HEK293 (cell line): ENCODE results near the gene DCUN1D1.

Experiments
- AEBP2 ChIP-seq: fragments of 450-650 bp; formaldehyde crosslinking; IDR thresholded peaks from 2 replicates; pipeline ENCODE4 v1.5.1; 2016; ENCODE audit warnings: missing biosample characterization, missing genetic modification characterization, borderline replicate concordance
- CTCF ChIP-seq: fragments of 450-650 bp; formaldehyde crosslinking; IDR thresholded peaks from 2 replicates; pipeline ENCODE4 v1.5.1; 2016; ENCODE audit warnings: missing biosample characterization, missing genetic modification characterization
- ELK4 ChIP-seq: IDR thresholded peaks from 2 replicates; pipeline ENCODE4 v1.6.1; 2011; ENCODE audit warnings: mild to moderate bottlenecking, low read depth, low read length, borderline replicate concordance
- MYNN ChIP-seq: fragments of 450-650 bp; formaldehyde crosslinking; IDR thresholded peaks from 2 replicates; pipeline ENCODE4 v1.5.1; 2016; ENCODE audit warnings: missing biosample characterization, missing genetic modification characterization, borderline replicate concordance
- REST ChIP-seq: fragments of 450-650 bp; formaldehyde crosslinking; IDR thresholded peaks from 2 replicates; pipeline ENCODE4 v1.5.1; 2016; ENCODE audit warnings: missing biosample characterization, missing genetic modification characterization
- SP7 ChIP-seq: fragments of 450-650 bp; formaldehyde crosslinking; IDR thresholded peaks from 2 replicates; pipeline ENCODE4 v1.5.1; 2016; ENCODE audit warnings: missing biosample characterization, missing genetic modification characterization
- ZFP41 ChIP-seq: fragments of 450-650 bp; formaldehyde crosslinking; IDR thresholded peaks from 2 replicates; pipeline ENCODE4 v1.5.1; 2016; ENCODE audit warnings: missing biosample characterization, missing genetic modification characterization, borderline replicate concordance
- ZNF175 ChIP-seq: fragments of 450-650 bp; formaldehyde crosslinking; IDR thresholded peaks from 2 replicates; pipeline ENCODE4 v1.5.1; 2016; ENCODE audit warnings: missing biosample characterization, missing genetic modification characterization
- ZNF24 ChIP-seq: fragments of 450-650 bp; formaldehyde crosslinking; IDR thresholded peaks from 2 replicates; pipeline ENCODE4 v1.5.1; 2016; ENCODE audit warnings: missing biosample characterization, missing genetic modification characterization
- ZNF335 ChIP-seq: fragments of 450-650 bp; formaldehyde crosslinking; conservative IDR thresholded peaks from 2 replicates; pipeline ENCODE4 v1.5.1; 2016; ENCODE audit warnings: missing biosample characterization, missing genetic modification characterization
- ZNF768 ChIP-seq: fragments of 450-650 bp; formaldehyde crosslinking; IDR thresholded peaks from 2 replicates; pipeline ENCODE4 v1.5.1; 2018; ENCODE audit warnings: missing biosample characterization, mild to moderate bottlenecking, missing genetic modification characterization
- TF ChIP-seq, protein P1 (sequence below): fragments of 450-650 bp; formaldehyde crosslinking; IDR thresholded peaks from 2 replicates; pipeline ENCODE4 v1.5.1; 2016; ENCODE audit warnings: missing biosample characterization, missing genetic modification characterization

DNA sequence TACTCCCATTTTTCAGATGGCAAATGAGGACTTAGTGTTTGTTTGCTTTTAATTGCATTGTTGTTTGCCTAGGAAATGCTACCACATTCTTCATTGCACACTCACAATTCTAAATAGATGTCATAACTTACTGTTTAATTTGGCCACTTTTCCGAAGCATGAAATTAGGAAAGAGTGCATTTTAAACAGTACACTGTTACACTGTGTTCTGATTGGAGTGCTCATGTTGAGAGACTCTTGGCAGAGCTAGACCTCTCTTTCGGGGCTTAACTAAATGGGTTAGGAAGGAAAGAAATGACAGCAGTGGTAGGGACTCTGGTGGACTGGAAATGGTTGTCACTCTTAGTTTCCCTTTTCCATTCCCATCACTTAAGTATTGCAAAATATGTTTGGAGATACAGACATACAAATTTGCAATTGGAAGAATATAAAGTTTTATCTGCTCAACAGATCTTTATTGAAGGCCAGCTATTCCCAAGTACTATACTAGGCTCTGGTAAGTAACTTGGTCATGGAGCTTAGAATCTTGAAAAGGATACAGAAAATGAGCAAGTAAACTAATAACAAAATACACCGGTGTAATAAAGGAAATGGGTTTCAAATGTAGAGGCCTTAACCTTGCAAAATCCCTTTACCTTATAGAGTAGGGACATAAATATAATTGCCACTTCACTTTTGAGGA, 90.2 kb downstream of the DCUN1D1 start:
- TF ChIP-seq CTCF (tag by site-specific recombination): no peak
- no peak for TF ChIP-seq ZNF24 (tag by site-specific recombination)
- TF ChIP-seq ELK4: no peak
- no peak for TF ChIP-seq SP7 (tag by site-specific recombination)
- TF ChIP-seq REST (tag by site-specific recombination): no peak
- TF ChIP-seq AEBP2: no peak
- TF ChIP-seq ZNF175: no peak
- no peak for TF ChIP-seq ZNF768 (tag by site-specific recombination)
- TF ChIP-seq, protein P1, sequence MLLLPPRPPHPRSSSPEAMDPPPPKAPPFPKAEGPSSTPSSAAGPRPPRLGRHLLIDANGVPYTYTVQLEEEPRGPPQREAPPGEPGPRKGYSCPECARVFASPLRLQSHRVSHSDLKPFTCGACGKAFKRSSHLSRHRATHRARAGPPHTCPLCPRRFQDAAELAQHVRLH (tag by site-specific recombination): no peak
- TF ChIP-seq ZNF335 (tag by site-specific recombination): no peak
- no peak for TF ChIP-seq MYNN (tag by site-specific recombination)
- no peak for TF ChIP-seq ZFP41 (tag by site-specific recombination)
